WI38 (cell line): ENCODE measurements around the gene KCNH1.
"Not testable (repeated sequence)": the region's sequence is repeated elsewhere in the genome, so short reads cannot be mapped to it uniquely, and the experiment has no call there.

Experiments
- H3K4me3 ChIP-seq: 2 replicates; pipeline ENCODE4 v1.5.1; 2011; ENCODE audit warnings: low read depth, mild to moderate bottlenecking, control low read depth, low read length
- TF ChIP-seq, protein P1 (sequence below): IDR thresholded peaks from 2 replicates; pipeline ENCODE4 v1.5.1; 2012; ENCODE audit warnings: low read depth, mild to moderate bottlenecking, control low read depth, low read length

Gene KCNH1

DNA sequence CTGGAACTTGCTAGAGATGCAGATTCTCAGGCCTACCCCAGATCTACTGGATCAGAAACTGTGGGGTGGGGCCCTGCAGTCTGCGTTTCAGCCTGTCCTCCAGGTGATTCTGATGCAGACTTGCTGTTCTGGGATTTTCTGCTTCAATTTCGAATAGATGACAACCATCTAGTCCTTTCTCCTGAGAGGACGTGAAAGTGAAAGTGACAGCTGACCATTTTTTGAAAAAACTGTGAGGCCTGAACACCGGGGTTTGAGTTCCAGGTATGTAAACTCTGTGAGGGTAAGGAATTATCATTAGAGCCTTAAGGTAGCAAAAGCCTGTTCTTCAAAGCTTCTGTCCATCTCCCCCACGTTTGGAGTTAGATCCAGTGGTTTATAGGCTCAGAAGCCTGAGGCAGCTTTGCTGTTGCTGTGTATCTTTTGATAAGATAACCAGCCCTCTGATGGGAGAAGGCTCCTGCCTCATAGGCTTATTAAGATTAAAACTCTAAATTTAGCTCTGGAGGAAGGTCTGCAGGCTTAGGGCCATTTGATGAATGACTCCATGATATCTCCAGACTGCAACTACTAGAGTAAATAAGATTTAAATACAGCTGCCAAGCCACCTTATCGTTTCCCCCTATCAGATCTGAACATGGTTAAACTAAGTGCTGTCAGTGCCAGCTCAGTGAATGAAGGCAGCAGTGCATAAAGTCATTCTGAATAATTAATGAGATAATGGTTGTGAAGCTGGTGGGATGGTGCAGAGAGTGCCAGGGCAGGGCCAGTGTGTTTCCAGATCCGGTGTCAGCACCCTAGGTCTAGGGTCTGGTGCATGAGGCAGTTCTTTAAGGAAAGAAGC is 470.0 kb downstream of the KCNH1 start:
- no peak overlapping the region for H3K4me3 ChIP-seq
- TF ChIP-seq, protein P1, sequence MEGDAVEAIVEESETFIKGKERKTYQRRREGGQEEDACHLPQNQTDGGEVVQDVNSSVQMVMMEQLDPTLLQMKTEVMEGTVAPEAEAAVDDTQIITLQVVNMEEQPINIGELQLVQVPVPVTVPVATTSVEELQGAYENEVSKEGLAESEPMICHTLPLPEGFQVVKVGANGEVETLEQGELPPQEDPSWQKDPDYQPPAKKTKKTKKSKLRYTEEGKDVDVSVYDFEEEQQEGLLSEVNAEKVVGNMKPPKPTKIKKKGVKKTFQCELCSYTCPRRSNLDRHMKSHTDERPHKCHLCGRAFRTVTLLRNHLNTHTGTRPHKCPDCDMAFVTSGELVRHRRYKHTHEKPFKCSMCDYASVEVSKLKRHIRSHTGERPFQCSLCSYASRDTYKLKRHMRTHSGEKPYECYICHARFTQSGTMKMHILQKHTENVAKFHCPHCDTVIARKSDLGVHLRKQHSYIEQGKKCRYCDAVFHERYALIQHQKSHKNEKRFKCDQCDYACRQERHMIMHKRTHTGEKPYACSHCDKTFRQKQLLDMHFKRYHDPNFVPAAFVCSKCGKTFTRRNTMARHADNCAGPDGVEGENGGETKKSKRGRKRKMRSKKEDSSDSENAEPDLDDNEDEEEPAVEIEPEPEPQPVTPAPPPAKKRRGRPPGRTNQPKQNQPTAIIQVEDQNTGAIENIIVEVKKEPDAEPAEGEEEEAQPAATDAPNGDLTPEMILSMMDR = no peak

- TF ChIP-seq, protein P1 = no peak
- no peak overlapping the region for H3K4me3 ChIP-seq
These were observed 471.5 kb downstream of the KCNH1 start for GRCh38 chr1:210662291-210663050.

- not testable (repeated sequence) for H3K4me3 ChIP-seq
These were observed 472.4 kb downstream of the KCNH1 start for GRCh38 chr1:210661520-210661919.

- TF ChIP-seq, protein P1 = no peak
- no peak overlapping the region for H3K4me3 ChIP-seq
These were observed 476.1 kb downstream of the KCNH1 start for GRCh38 chr1:210657806-210658205.

GRCh38 chr1:210655511-210655910 is 478.4 kb downstream of the KCNH1 start:
- TF ChIP-seq, protein P1 = no peak
- no peak overlapping the region for H3K4me3 ChIP-seq

DNA sequence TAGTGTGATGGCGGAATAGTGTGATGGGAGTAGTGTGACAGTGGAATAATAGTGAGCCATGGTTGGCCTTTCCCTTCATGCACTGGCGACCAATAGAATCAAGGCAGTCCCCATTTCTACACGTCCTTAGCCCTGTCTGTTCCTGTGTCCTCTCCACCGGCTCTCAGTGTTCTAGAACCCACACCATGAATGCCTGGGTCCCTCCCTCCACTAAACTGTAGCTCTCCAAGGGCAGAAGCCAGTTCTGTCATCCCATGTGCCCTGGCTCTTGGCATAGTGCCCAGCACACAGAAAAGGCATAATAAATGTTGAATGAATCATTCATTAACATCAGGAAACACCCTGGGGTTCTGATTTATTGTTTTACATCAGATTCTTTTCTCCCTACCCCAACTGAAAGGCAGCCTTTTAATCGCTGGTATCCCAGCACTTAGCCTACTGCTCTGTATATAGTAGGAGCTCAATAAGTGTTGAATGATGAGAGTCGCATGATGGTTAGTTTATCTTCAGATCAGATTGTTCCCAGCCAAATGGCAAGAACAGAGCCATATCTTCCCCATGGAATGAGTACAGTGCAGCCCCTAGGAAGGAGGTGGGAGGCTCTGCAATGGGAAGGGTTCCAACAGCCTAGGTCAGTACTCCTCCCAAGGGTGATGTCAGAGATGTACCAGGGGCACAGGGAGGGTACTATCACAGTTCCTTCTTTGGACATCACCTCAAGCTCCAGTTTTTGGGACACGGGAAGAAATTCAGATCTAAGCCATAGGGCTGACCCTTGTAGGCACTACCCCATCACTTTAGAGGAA is 479.6 kb downstream of the KCNH1 start:
- no peak overlapping the region for H3K4me3 ChIP-seq
- TF ChIP-seq, protein P1 = no peak

- TF ChIP-seq, protein P1 = no peak
- no peak overlapping the region for H3K4me3 ChIP-seq
These were observed 480.2 kb downstream of the KCNH1 start for GRCh38 chr1:210653771-210654170.
